Mesothelial cell of epicardium (in vitro differentiated cells): ENCODE results near the gene SEMA3A. TPM values are rescaled to one million over a fixed set of nuclear protein-coding genes. Genes with fewer than 3 reads are reported as not detected.
"Not testable (repeated sequence)": the region's sequence is repeated elsewhere in the genome, so short reads cannot be mapped to it uniquely, and the experiment has no call there.

Experiments
- DNase-seq, 2 experiments: peaks; one replicate each; pipeline ENCODE4 v3.0.0; 2021; ENCODE audit warnings: low spot score in 2 of 2; ENCODE audit not compliant: unreplicated experiment in 2 of 2
- H3K27ac Mint-ChIP-seq: 2 replicates; pipeline ENCODE4 v1.8.0; 2021; ENCODE audit warnings: mixed read lengths
- H3K27me3 Mint-ChIP-seq: 2 replicates; pipeline ENCODE4 v1.8.0; 2021; ENCODE audit warnings: low read depth, mixed read lengths
- H3K36me3 Mint-ChIP-seq: 2 replicates; pipeline ENCODE4 v1.8.0; 2021; ENCODE audit warnings: mixed read lengths
- H3K4me1 Mint-ChIP-seq: 2 replicates; pipeline ENCODE4 v1.8.0; 2021; ENCODE audit warnings: mixed read lengths
- H3K4me3 Mint-ChIP-seq: 2 replicates; pipeline ENCODE4 v1.8.0; 2021; ENCODE audit warnings: mild to moderate bottlenecking, moderate library complexity, mixed read lengths
- H3K9me3 Mint-ChIP-seq: 2 replicates; pipeline ENCODE4 v1.8.0; 2021; ENCODE audit warnings: mixed read lengths
- CTCF ChIP-seq: fragments of 200-600 bp; sonication (generic); IDR thresholded peaks from one replicate; pipeline ENCODE4 v1.5.0; 2021; ENCODE audit warnings: antibody characterized with exemption; ENCODE audit not compliant: unreplicated experiment
- total RNA-seq: library from RNA; stranded (reverse); gene quantifications from 3 replicates; pipeline ENCODE4 v1.2.1, GENCODE V29; 2021

SEMA3A gene
- 43.4 to 50.4 TPM (median 44.4 TPM) in 3 replicates for total RNA-seq

- peak within 1 kb of the TSS; percentile 97 for H3K27ac Mint-ChIP-seq
- H3K36me3 Mint-ChIP-seq, result no peaks in the 10 kb centered on the region
- H3K4me1 Mint-ChIP-seq, result peaks cover 38% of the 10 kb centered on the region
- H3K27me3 Mint-ChIP-seq, result no peaks in the 10 kb centered on the region
- H3K9me3 Mint-ChIP-seq, result no peaks in the 10 kb centered on the region
- no peak for TF ChIP-seq CTCF
- peak in 1 of 2 experiments; percentile 44 for DNase-seq
- H3K4me3 Mint-ChIP-seq, result peak within 1 kb of the TSS; percentile 93
Measured at GRCh38 chr7:84194484-84195271, at the start of gene SEMA3A. Gene SEMA3A, minus strand, starts transcription at chr7:84194789. Its CDS starts 203 bp downstream, at chr7:84194586.

DNA sequence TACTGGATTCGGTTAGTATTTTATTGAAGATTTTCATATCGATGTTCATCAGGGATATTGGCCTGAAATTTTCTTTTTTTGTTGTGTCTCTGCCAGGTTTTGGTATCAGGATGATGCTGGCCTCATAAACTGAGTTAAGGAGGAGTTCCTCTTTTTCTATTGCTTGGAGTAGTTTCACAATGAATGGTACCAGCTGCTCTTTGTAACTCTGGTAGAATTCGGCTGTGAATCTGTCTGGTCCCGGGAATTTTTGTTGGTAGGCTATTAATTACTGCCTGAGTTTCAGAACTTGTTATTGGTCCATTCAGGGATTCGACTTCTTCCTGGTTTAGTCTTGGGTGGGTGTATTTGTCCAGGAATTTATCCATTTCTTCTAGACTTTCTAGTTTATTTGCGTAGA is 48.4 kb upstream of the SEMA3A start:
- H3K4me3 Mint-ChIP-seq, H3K27ac Mint-ChIP-seq, H3K27me3 Mint-ChIP-seq, H3K4me1 Mint-ChIP-seq, DNase-seq: not testable (repeated sequence)
- Mint-ChIP-seq H3K9me3 (peaks cover 51% of the 10 kb centered on the region), H3K36me3 (peaks cover 33% of the 10 kb centered on the region)

GRCh38 chr7:84238596-84238995 is 44.0 kb upstream of the SEMA3A start:
- Mint-ChIP-seq H3K27me3 (no peaks in the 10 kb centered on the region), H3K4me3 (no peak overlapping the region), H3K27ac (no peak overlapping the region), H3K4me1 (peaks cover 5% of the 10 kb centered on the region), H3K9me3 (peaks cover 32% of the 10 kb centered on the region), H3K36me3 (peaks cover 19% of the 10 kb centered on the region)
- no peak for DNase-seq
- no peak for TF ChIP-seq CTCF

DNA sequence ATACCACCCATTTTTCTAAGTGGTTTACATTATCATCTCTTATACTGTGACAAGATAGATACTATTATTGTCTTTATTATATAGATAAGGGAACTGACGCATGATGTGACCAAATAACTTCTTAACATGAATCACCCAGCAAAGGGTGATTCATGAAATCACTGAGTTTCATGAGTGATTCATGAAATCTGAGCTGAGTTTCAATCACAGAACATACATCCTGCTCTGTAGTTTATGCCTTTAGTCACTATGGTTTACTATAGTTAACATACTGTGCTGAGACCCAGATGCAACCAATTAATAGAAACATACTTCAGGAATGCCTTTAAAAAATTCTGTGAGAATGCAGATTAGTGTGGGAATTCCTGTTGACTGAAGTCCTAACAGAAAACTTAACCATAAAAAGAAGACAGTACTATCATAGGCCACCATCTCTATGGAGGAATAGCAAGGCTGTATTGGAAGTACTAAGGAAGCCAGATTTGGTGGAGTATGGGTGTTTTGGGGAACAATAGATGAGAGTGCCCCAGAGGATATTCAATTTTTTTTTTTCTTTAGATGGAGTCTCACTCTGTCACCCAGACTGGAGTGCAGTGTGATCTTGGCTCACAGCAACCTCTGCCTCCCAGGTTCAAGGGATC is 43.1 kb upstream of the SEMA3A start:
- H3K27me3 Mint-ChIP-seq, result no peaks in the 10 kb centered on the region
- H3K36me3 Mint-ChIP-seq, result peaks cover 12% of the 10 kb centered on the region
- peaks cover 22% of the 10 kb centered on the region for H3K9me3 Mint-ChIP-seq
- DNase-seq, result no peak
- TF ChIP-seq CTCF, result no peak
- H3K4me1 Mint-ChIP-seq, result peaks cover 6% of the 10 kb centered on the region
- H3K4me3 Mint-ChIP-seq, result no peak overlapping the region
- no peak overlapping the region for H3K27ac Mint-ChIP-seq

DNA sequence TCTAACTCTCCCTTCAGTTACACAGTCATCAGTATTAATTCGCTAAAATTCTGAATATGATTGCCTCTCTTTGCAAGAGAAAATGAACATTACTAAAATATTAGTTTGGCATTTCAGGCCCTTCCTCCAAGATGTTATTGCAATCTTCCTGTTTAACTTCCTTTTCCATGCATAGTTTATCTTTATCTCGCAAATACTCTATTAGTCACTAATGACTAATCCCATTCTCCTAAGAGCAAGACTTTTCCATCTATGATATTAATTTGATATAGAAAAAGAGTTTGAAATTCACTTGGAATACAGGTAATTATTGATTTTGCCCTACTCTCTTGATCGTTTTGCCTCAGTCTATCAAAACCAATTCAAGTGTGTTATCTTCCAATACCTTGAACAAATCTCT is 41.8 kb upstream of the SEMA3A start:
- DNase-seq, result no peak
- peaks cover 15% of the 10 kb centered on the region for H3K4me1 Mint-ChIP-seq
- H3K4me3 Mint-ChIP-seq, result no peak overlapping the region
- H3K9me3 Mint-ChIP-seq, result peaks cover 10% of the 10 kb centered on the region
- no peak overlapping the region for H3K27ac Mint-ChIP-seq
- H3K36me3 Mint-ChIP-seq, result peaks cover 7% of the 10 kb centered on the region
- no peak for TF ChIP-seq CTCF
- H3K27me3 Mint-ChIP-seq, result no peaks in the 10 kb centered on the region

DNA sequence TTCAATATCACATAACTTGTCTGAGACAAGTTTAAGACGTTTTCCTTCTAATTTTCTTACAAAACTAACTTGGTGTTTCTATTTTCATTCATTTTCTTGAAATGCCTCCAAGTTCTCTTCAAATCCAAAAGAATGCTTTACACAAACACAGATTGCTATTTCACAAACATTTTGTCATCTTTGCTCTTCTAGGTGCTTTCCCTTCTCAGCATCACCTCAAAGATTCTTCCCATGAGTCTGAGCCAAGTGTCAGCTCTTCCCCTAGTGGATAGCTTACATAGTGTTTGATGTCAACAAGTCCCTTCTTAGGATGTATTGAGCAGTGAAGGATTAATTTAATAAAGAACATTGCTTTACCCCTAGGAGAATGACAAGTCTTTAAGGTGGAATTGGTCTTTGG is 38.1 kb upstream of the SEMA3A start:
- peak overlapping the region; percentile 13 for H3K27ac Mint-ChIP-seq
- H3K36me3 Mint-ChIP-seq, result no peaks in the 10 kb centered on the region
- no peak for DNase-seq
- H3K4me3 Mint-ChIP-seq, result no peak overlapping the region
- H3K9me3 Mint-ChIP-seq, result no peaks in the 10 kb centered on the region
- TF ChIP-seq CTCF, result no peak
- no peaks in the 10 kb centered on the region for H3K27me3 Mint-ChIP-seq
- peaks cover 27% of the 10 kb centered on the region for H3K4me1 Mint-ChIP-seq
